DND-41 (cell line): Measurements from ENCODE around the gene TMEM184B.

ENCODE experiments used
- EZH2 ChIP-seq: IDR thresholded peaks from 3 replicates; pipeline ENCODE4 v1.6.1; 2012; ENCODE audit warnings: borderline replicate concordance, low read depth, mild to moderate bottlenecking, moderate library complexity, low read length, inconsistent platforms; ENCODE audit not compliant: severe bottlenecking
- TF ChIP-seq, protein P1 (sequence below): IDR thresholded peaks from 2 replicates; pipeline ENCODE4 v1.5.1; 2012; ENCODE audit warnings: borderline replicate concordance, low read length, moderate library complexity, mild to moderate bottlenecking; ENCODE audit not compliant: poor library complexity, severe bottlenecking; ENCODE audit errors: extremely low read depth

DNA sequence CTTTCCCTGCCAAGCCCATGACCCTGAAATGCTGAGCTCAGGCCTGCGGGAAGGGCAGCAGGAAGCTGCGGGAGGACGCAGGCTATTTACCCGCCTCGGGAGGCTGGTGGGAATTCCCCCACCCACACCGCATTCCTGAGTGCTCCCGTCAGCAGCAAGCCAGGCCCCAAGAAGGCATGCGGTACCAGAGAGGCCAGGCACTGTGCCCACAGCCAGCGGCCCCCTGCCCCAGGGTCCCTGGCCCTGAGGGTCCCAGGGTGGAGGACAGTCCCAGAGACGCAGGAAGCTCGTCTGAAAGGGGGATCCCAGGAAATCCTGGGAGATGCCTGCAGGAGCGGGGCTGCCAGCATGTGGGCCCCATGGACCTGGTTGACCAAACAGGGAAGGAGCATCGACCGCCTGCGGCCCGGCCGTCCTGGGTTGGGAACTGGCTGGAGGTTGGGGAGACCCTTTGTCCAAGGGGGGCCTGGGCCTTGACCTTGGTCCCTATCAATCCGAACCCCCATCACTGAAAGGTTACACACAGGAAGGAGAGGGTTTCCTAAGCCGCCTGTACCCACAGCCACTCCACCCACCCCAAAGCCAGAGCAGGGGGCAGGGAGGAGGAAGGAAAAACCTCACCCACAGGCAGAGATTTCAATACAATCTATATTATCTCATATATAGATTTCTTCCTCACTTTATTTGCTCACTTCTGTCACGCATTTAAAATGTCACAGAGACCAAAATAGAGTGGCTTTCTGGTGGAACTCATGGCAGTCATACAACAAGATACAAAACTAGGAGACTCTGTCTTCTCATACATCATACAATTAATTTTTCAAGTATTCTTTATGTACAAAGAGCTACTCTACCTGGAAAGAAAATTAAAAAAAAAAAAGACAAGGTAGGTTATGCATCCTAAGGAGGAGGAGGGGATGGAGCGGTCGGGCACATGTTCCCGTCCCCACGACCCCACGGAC, 53.9 kb downstream of the TMEM184B start:
- TF ChIP-seq, protein P1, sequence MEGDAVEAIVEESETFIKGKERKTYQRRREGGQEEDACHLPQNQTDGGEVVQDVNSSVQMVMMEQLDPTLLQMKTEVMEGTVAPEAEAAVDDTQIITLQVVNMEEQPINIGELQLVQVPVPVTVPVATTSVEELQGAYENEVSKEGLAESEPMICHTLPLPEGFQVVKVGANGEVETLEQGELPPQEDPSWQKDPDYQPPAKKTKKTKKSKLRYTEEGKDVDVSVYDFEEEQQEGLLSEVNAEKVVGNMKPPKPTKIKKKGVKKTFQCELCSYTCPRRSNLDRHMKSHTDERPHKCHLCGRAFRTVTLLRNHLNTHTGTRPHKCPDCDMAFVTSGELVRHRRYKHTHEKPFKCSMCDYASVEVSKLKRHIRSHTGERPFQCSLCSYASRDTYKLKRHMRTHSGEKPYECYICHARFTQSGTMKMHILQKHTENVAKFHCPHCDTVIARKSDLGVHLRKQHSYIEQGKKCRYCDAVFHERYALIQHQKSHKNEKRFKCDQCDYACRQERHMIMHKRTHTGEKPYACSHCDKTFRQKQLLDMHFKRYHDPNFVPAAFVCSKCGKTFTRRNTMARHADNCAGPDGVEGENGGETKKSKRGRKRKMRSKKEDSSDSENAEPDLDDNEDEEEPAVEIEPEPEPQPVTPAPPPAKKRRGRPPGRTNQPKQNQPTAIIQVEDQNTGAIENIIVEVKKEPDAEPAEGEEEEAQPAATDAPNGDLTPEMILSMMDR, result no peak
- TF ChIP-seq EZH2, result no peak
